ENCODE results near the gene CDCP1.
"Not testable (repeated sequence)": the region's sequence is repeated elsewhere in the genome, so short reads cannot be mapped to it uniquely, and the experiment has no call there.

Gene CDCP1

DNA sequence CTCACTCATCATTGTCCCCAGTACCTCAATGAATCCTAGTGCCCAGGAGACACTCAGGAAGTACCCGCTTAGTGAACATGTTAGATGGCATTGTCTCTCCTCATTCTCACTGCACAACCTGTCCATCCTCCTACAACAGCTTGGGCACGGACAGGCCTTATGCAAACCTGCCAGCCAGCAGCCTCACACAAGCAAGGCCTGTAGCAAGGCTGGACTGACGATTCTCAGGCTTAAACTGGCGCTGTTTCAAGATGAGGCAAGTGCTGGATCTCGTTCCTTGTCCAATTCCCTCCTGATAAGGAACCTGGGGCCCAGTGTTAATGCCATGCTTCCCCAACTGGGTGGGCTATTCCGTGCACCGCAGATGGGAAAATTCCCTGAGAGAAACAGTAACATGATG is 59.0 kb downstream of the CDCP1 start:
- H3K4me3 ChIP-seq (ENCODE audit: insufficient read depth, low read depth, low read length, poor library complexity, severe bottlenecking), result no peak overlapping the region
- H3K27ac ChIP-seq (ENCODE audit: insufficient read depth, low read length, poor library complexity, severe bottlenecking), result no peak overlapping the region
- no peaks in the 10 kb centered on the region for H3K4me1 ChIP-seq (ENCODE audit: control insufficient read depth, insufficient read depth, low read length, poor library complexity, severe bottlenecking)
- DNase-seq, result no peak
- no peaks in the 10 kb centered on the region for H3K9me3 ChIP-seq (ENCODE audit: control insufficient read depth, low read length)
- no peaks in the 10 kb centered on the region for H3K36me3 ChIP-seq (ENCODE audit: control insufficient read depth, insufficient read depth, low read length)
- H3K27me3 ChIP-seq (replicated peaks; ENCODE audit: control insufficient read depth, insufficient read depth, low read length, poor library complexity, severe bottlenecking), result no peaks in the 10 kb centered on the region

GRCh38 chr3:45084820-45085816 is 61.1 kb downstream of the CDCP1 start:
- no peaks in the 10 kb centered on the region for H3K4me1 ChIP-seq (ENCODE audit: control insufficient read depth, insufficient read depth, low read length, poor library complexity, severe bottlenecking)
- H3K9me3 ChIP-seq (ENCODE audit: control insufficient read depth, low read length), result no peaks in the 10 kb centered on the region
- no peaks in the 10 kb centered on the region for H3K36me3 ChIP-seq (ENCODE audit: control insufficient read depth, insufficient read depth, low read length)
- no peak overlapping the region for H3K4me3 ChIP-seq (ENCODE audit: insufficient read depth, low read depth, low read length, poor library complexity, severe bottlenecking)
- H3K27ac ChIP-seq (ENCODE audit: insufficient read depth, low read length, poor library complexity, severe bottlenecking), result no peak overlapping the region
- DNase-seq, result no peak
- no peaks in the 10 kb centered on the region for H3K27me3 ChIP-seq (replicated peaks; ENCODE audit: control insufficient read depth, insufficient read depth, low read length, poor library complexity, severe bottlenecking)

DNA sequence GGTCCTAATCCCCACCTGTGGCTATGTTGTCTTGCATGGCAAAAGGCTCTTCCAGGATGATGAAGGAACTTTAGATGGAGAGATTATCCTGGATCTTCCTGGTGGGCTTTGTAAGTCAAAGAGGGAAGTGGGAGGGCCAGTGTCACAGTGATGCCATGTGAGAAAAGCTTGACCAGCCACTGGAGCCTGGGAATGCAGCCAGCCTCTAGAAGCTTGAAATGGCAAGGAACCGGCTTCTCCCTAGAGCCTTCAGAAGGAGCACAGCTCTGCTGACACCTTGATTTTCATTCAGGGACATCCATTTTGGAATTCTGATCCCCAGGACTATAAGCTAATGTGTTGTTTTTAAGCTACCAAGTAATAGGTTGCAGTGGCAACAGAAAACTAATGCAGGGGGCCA is 61.8 kb downstream of the CDCP1 start:
- H3K9me3 ChIP-seq (ENCODE audit: control insufficient read depth, low read length), result no peaks in the 10 kb centered on the region
- H3K36me3 ChIP-seq (ENCODE audit: control insufficient read depth, insufficient read depth, low read length), result no peaks in the 10 kb centered on the region
- no peak for DNase-seq
- H3K4me1 ChIP-seq (ENCODE audit: control insufficient read depth, insufficient read depth, low read length, poor library complexity, severe bottlenecking), result no peaks in the 10 kb centered on the region
- H3K4me3 ChIP-seq (ENCODE audit: insufficient read depth, low read depth, low read length, poor library complexity, severe bottlenecking), result no peak overlapping the region
- H3K27me3 ChIP-seq (replicated peaks; ENCODE audit: control insufficient read depth, insufficient read depth, low read length, poor library complexity, severe bottlenecking), result no peaks in the 10 kb centered on the region
- H3K27ac ChIP-seq (ENCODE audit: insufficient read depth, low read length, poor library complexity, severe bottlenecking), result no peak overlapping the region

GRCh38 chr3:45083023-45083422 is 63.2 kb downstream of the CDCP1 start:
- Histone ChIP-seq H3K27ac (ENCODE audit: insufficient read depth, low read length, poor library complexity, severe bottlenecking) (no peak overlapping the region), H3K4me1 (ENCODE audit: control insufficient read depth, insufficient read depth, low read length, poor library complexity, severe bottlenecking) (no peaks in the 10 kb centered on the region), H3K4me3 (ENCODE audit: insufficient read depth, low read depth, low read length, poor library complexity, severe bottlenecking) (no peak overlapping the region), H3K27me3 (replicated peaks; ENCODE audit: control insufficient read depth, insufficient read depth, low read length, poor library complexity, severe bottlenecking) (no peaks in the 10 kb centered on the region), H3K9me3 (ENCODE audit: control insufficient read depth, low read length) (no peaks in the 10 kb centered on the region), H3K36me3 (ENCODE audit: control insufficient read depth, insufficient read depth, low read length) (no peaks in the 10 kb centered on the region)
- no peak for DNase-seq

DNA sequence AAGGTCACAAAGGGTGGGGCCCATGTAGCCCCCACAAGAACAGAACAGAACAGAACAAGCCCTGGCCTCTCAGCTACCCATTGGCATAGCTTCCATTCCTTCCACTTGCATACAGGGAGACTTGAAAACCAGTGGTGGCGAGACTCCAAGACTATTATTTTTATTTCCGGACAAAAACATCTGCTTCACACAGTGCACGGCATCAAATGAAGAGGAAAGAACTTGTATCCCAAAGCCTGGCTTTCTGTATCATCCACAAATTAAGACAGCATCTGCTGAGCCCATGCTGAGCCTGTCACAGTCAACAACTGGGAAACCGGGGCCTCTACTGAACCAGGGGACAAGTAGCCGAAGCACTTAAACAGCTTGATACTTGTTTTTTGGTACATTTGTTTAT is 64.0 kb downstream of the CDCP1 start:
- Histone ChIP-seq H3K27me3 (replicated peaks; ENCODE audit: control insufficient read depth, insufficient read depth, low read length, poor library complexity, severe bottlenecking) (no peaks in the 10 kb centered on the region), H3K9me3 (ENCODE audit: control insufficient read depth, low read length) (no peaks in the 10 kb centered on the region), H3K27ac (ENCODE audit: insufficient read depth, low read length, poor library complexity, severe bottlenecking) (no peak overlapping the region), H3K4me3 (ENCODE audit: insufficient read depth, low read depth, low read length, poor library complexity, severe bottlenecking) (no peak overlapping the region), H3K36me3 (ENCODE audit: control insufficient read depth, insufficient read depth, low read length) (no peaks in the 10 kb centered on the region), H3K4me1 (ENCODE audit: control insufficient read depth, insufficient read depth, low read length, poor library complexity, severe bottlenecking) (no peaks in the 10 kb centered on the region)
- DNase-seq, result no peak

DNA sequence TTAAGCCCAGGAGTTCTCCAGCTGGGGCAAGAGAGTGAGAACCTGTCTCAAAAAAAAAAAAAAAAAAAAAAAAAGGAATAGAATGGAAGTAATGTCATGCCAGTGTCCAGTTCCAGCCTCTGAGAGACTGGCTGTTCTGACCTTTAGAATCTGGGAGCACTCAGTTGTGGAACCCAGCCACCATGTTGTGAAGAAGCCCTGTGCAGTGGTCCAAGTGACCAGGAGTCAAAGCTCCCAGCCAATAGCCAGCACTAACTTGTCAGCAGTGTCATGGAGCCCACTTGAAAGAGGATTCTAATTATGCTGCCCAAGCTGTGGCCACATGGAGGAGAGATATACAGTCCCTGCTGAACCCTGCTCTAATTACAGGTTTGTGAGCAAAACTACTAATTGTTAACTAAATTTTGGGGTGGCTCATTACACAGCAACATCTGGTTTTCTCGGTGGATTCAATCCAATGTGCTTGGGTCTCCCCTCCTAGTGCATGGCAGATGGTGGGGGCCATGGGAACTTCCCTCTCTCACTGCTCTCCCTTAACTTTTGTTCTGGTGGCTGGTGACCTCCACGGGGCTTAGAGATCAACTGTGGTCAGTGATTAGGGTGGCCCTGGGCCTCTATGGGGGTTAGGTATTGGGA is 64.6 kb downstream of the CDCP1 start:
- no peaks in the 10 kb centered on the region for H3K36me3 ChIP-seq (ENCODE audit: control insufficient read depth, insufficient read depth, low read length)
- no peaks in the 10 kb centered on the region for H3K9me3 ChIP-seq (ENCODE audit: control insufficient read depth, low read length)
- no peak for DNase-seq
- no peaks in the 10 kb centered on the region for H3K27me3 ChIP-seq (replicated peaks; ENCODE audit: control insufficient read depth, insufficient read depth, low read length, poor library complexity, severe bottlenecking)
- H3K27ac ChIP-seq (ENCODE audit: insufficient read depth, low read length, poor library complexity, severe bottlenecking), result no peak overlapping the region
- H3K4me1 ChIP-seq (ENCODE audit: control insufficient read depth, insufficient read depth, low read length, poor library complexity, severe bottlenecking), result no peaks in the 10 kb centered on the region
- H3K4me3 ChIP-seq (ENCODE audit: insufficient read depth, low read depth, low read length, poor library complexity, severe bottlenecking), result no peak overlapping the region

- no peaks in the 10 kb centered on the region for H3K9me3 ChIP-seq (ENCODE audit: control insufficient read depth, low read length)
- H3K4me1 ChIP-seq (ENCODE audit: control insufficient read depth, insufficient read depth, low read length, poor library complexity, severe bottlenecking), result no peaks in the 10 kb centered on the region
- no peak overlapping the region for H3K4me3 ChIP-seq (ENCODE audit: insufficient read depth, low read depth, low read length, poor library complexity, severe bottlenecking)
- no peaks in the 10 kb centered on the region for H3K27me3 ChIP-seq (replicated peaks; ENCODE audit: control insufficient read depth, insufficient read depth, low read length, poor library complexity, severe bottlenecking)
- no peaks in the 10 kb centered on the region for H3K36me3 ChIP-seq (ENCODE audit: control insufficient read depth, insufficient read depth, low read length)
- DNase-seq, result no peak
- H3K27ac ChIP-seq (ENCODE audit: insufficient read depth, low read length, poor library complexity, severe bottlenecking), result no peak overlapping the region
Measured at GRCh38 chr3:45080824-45081223, 65.4 kb downstream of the CDCP1 start.

- H3K27ac ChIP-seq (ENCODE audit: insufficient read depth, low read length, poor library complexity, severe bottlenecking), result no peak overlapping the region
- no peaks in the 10 kb centered on the region for H3K4me1 ChIP-seq (ENCODE audit: control insufficient read depth, insufficient read depth, low read length, poor library complexity, severe bottlenecking)
- no peak overlapping the region for H3K4me3 ChIP-seq (ENCODE audit: insufficient read depth, low read depth, low read length, poor library complexity, severe bottlenecking)
- no peak for DNase-seq
- no peaks in the 10 kb centered on the region for H3K36me3 ChIP-seq (ENCODE audit: control insufficient read depth, insufficient read depth, low read length)
- no peaks in the 10 kb centered on the region for H3K9me3 ChIP-seq (ENCODE audit: control insufficient read depth, low read length)
- no peaks in the 10 kb centered on the region for H3K27me3 ChIP-seq (replicated peaks; ENCODE audit: control insufficient read depth, insufficient read depth, low read length, poor library complexity, severe bottlenecking)
Measured at GRCh38 chr3:45079715-45080114, 66.5 kb downstream of the CDCP1 start.

DNA sequence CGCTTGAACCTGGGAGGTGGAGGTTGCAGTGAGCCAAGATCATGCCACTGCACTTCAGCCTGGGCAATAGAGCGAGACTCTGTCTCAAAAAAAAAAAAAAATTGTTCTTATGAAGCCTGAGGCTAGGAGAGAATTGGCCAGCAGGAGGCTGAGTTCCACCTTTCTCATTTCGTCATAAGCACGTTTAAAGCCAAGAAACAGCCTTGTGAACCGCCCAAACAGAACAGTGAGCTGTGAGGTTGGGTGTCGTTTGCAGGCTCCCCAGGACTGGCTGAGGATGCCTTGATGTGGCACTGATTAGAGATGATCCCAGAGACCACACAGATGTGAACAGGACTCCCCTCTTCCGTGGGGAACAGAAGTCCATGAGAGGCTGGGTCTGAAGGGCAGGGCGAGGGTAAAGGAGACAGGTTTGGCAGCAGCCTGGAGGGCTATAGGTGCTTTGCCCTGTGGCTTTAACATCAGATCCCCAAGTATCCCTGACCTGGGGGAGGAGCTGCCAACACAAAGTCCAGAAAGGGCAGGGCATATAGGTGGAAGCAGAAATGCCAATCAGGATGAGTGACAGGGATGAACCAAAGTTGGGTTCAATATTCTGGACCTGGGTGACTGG is 67.2 kb downstream of the CDCP1 start:
- Histone ChIP-seq H3K4me1 (ENCODE audit: control insufficient read depth, insufficient read depth, low read length, poor library complexity, severe bottlenecking) (no peaks in the 10 kb centered on the region), H3K36me3 (ENCODE audit: control insufficient read depth, insufficient read depth, low read length) (no peaks in the 10 kb centered on the region), H3K4me3 (ENCODE audit: insufficient read depth, low read depth, low read length, poor library complexity, severe bottlenecking) (no peak overlapping the region), H3K27me3 (replicated peaks; ENCODE audit: control insufficient read depth, insufficient read depth, low read length, poor library complexity, severe bottlenecking) (no peaks in the 10 kb centered on the region), H3K9me3 (ENCODE audit: control insufficient read depth, low read length) (no peaks in the 10 kb centered on the region), H3K27ac (ENCODE audit: insufficient read depth, low read length, poor library complexity, severe bottlenecking) (no peak overlapping the region)
- DNase-seq, result no peak

- not testable (repeated sequence) for H3K27me3 ChIP-seq (replicated peaks; ENCODE audit: control insufficient read depth, insufficient read depth, low read length, poor library complexity, severe bottlenecking); H3K4me3 ChIP-seq (ENCODE audit: insufficient read depth, low read depth, low read length, poor library complexity, severe bottlenecking); H3K4me1 ChIP-seq (ENCODE audit: control insufficient read depth, insufficient read depth, low read length, poor library complexity, severe bottlenecking); H3K9me3 ChIP-seq (ENCODE audit: control insufficient read depth, low read length); H3K36me3 ChIP-seq (ENCODE audit: control insufficient read depth, insufficient read depth, low read length); DNase-seq; H3K27ac ChIP-seq (ENCODE audit: insufficient read depth, low read length, poor library complexity, severe bottlenecking)
Measured at GRCh38 chr3:45078256-45078655, 67.9 kb downstream of the CDCP1 start.

Measured in effector memory CD4-positive, alpha-beta T cell (primary cell).